HG02885 (cell line): ENCODE measurements around the gene DND1.
"Not testable (repeated sequence)": the region's sequence is repeated elsewhere in the genome, so short reads cannot be mapped to it uniquely, and the experiment has no call there.

Experiments
- ATAC-seq: cut with Tn5 transposase; IDR thresholded peaks from one replicate; pipeline ENCODE4 v1.9.1; 2021; ENCODE audit warnings: mild to moderate bottlenecking; ENCODE audit not compliant: unreplicated experiment, poor library complexity

Gene DND1

DNA sequence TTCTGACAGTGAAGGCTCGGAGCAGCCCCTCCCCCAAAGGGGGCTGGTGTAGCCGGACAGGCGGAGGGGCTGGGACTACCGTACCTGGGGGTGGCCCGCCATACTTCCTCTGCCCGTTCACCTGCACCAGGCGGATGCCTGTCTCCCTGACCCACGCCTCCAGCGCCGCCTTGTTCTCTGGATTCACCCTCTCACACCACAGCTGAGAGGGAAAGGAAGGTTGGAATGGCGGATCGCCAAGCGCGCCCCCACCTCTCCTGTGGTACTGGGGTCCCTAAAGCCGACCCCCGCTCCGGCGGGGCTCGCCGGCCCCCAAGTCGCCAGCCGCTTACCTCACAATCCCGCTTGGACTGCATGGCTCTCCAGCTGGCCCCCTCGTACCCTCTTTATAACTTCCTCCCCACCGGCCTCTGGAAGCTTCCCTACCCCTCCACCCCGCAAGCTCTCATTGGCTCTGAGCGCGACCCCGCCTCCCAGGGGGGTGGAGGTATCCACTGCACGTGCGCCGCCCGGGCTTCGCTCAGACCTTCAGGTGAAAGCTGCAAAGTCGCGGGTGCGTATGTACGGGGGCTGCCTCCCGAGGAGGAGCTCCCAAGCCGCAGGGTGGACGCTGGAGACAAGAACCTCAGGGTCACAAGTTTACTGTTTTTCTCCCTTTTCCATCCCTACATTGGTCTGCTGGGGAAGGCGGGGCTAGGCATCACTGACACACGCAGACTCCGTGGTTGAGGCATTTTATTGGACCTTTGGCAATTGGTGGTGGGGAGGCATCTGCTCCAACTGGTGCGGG, at the start of gene DND1:
Gene DND1, minus strand, starts transcription at position 390 of the 790 bp plus-strand sequence. Its CDS starts 34 bp downstream, at position 356.
- no peak for ATAC-seq

GRCh38 chr5:140721395-140721794, 48.0 kb upstream of the DND1 start:
- not testable (repeated sequence) for ATAC-seq

DNA sequence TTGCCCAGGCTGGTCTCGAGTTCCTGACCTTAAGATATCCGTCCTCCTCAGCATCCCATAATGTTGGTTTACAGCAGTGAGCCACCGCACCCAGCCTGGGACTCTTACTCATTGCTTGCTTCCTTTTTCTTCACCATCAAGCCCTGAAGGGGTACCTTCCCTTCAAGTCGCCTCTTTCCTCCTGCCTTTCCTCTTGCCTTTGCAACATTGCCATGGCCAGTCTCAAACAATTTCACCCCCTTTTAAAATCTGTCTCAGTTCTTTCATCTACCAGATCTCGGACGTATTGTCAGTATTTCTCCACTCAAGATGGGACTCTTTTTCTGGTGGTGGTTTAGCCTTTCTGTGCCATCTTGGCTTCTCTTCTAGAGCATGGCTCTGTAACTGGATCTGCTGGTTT, 47.4 kb upstream of the DND1 start:
- not testable (repeated sequence) for ATAC-seq

GRCh38 chr5:140718266-140718592, 44.9 kb upstream of the DND1 start:
- no peak for ATAC-seq

DNA sequence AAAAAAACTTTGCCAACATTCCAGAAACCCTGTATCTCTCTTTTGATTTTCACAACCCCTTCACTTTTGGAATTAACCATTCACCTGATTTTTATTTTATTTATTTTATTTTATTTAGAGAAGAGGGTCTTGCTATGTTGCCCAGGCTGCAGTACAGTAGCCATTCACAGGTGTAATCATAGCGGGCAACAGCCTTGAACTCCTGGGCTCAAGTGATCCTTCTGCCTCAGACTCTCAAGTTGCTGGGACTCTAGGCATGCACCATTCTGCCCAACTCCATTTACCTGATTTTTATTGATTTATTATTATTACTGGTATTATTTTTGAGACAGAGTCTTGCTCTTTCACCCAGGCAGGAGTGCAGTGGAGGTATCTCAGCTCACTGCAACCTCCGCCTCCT, 42.9 kb upstream of the DND1 start:
- not testable (repeated sequence) for ATAC-seq

DNA sequence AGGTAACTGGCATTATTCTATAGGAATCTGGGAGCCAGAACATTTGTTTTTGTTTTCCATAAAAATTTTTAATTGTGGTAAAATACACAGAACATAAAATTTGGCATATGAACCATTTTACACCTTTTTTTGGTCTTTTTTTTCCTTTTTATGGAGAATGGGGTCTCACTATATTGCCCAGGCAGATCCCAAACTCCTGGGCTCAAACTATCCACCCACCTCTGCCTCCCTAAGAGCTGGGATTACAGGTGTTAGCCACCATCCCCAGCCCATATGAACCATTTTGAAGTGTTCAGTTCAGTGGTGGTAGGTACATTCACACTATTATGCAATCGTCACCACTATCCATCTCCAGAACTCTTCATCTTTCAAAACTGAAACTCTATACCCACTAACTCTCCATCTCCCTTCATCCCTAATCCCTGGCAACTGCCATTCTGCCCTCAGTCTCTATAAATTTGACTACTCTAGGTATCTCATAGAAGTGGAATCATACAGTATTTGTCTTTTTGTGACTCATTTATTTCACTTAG, 40.3 kb upstream of the DND1 start:
- no peak for ATAC-seq

GRCh38 chr5:140711794-140712193, 38.4 kb upstream of the DND1 start:
- ATAC-seq = no peak

GRCh38 chr5:140710899-140711552, 37.6 kb upstream of the DND1 start:
- ATAC-seq = peak; percentile 86

DNA sequence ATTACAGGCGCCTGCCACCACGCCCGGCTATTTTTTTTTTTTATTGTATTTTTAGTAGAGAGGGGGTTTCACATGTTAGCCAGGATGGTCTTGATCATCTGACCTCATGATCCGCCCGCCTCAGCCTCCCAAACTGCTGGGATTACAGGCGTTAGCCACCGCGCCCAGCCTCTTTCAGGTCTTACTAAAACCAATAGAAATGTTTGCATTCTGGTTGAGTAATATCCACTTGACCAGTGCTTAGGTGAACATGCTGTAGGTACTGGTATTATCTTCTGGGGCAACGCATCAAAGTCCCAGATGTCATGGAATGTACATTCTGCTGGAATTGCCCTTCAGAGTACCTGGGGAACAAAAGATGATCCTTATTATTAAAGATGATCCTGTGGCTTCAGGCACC, 35.4 kb upstream of the DND1 start:
- ATAC-seq = not testable (repeated sequence)

GRCh38 chr5:140707812-140708211, 34.4 kb upstream of the DND1 start:
- ATAC-seq = no peak

DNA sequence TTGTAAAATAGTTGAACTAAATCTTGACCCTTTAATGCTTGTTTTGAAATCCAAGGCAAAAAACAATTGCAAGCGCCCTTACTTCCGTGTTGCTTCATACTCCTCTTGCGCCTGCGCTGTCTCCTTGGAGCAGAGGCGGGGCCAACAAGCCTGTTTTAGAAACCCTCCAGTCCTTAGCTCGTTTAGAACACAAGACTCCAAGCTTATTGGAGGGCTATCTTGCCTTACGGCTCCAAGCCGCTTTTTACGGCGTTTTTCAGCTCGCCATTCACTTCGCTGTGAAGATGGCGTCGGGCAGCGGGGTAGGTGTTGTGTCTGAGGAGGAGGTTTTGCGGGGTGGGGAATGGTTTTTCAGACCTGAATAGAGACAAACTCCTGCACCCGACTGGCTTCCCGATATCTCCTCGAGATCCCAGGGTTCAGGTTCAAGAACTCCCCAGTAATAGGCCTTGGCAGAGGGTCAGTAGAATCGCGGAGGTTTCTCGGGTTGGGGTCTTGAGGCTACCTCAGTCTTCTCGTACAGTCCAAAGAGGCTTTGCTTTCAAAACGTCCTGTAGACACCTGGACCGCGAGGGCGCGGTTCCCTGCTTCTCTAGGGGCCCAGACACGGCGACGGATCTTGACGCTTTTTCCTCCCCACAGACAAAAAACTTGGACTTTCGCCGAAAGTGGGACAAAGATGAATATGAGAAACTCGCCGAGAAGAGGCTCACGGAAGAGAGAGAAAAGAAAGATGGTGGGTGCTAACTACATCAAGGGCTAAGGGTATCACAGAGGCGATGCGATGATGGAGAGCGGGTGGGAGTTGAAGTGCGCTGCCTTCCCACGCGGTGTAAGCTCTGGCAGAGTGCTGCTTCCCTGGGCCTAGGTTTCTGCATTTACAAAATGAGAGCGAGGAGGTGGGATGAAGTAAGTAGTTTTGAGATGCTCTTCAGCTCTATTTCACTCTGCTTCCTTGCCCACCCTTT, 27.1 kb upstream of the DND1 start, which contains the start of gene ZMAT2:
Gene ZMAT2, plus strand, starts transcription at position 271 of the 968 bp plus-strand sequence. Its CDS starts 14 bp downstream, at position 285.
- peak; percentile 99 for ATAC-seq

GRCh38 chr5:140696891-140697492, 23.6 kb upstream of the DND1 start:
- no peak for ATAC-seq

GRCh38 chr5:140694276-140694675, 20.9 kb upstream of the DND1 start:
- ATAC-seq = no peak

GRCh38 chr5:140690941-140691924, 17.9 kb upstream of the DND1 start, which contains the start of the genes HARS1 and HARS2:
HARS1 (minus strand) TSS chr5:140691370; CDS start chr5:140691304, 66 bp downstream.
HARS2 (plus strand) TSS chr5:140691455; CDS start chr5:140691649, 194 bp downstream.
- peak; percentile 96 for ATAC-seq

GRCh38 chr5:140690376-140690932, 17.1 kb upstream of the DND1 start:
- peak; percentile 1 for ATAC-seq

DNA sequence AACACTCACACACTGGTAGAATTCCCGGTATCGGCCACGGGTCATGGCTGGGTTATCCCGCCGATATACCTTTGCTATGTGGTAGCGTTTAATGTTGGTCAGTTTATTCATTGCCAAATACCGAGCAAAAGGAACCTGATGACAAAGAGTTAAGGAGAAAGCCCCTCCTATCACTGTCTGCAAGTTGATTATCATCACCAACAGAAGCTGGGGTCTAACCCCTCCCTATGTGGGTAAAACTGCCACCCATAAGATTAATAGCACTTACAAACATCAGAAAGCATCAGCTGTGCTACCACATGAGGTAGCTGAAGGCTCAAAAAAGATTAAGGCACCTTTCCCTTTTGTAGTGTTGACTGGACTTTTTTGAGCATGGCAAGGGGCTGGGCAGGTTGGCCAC, 5.6 kb upstream of the DND1 start:
- no peak for ATAC-seq

DNA sequence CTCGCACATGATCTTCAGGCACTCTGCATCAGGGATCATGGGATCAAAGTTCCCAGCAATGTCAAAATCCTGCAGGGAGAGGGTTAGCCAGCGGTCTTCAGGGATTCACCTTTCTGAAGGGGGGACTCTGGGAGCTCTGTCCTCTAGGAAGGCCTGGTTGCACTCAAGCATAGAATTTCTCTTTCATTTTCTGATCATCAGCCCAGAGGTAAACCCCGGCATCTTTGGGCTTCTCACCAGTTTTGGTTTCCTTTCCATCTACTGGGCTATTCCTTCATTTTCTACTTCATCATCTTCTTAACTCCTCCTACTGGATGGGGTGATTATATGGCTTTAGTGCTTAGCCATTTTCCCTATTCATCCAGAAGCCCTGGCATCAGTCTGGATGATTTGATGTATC, 4.6 kb upstream of the DND1 start:
- no peak for ATAC-seq

- ATAC-seq = no peak
Observed at GRCh38 chr5:140674629-140675028, 1.3 kb upstream of the DND1 start.
